Prostate gland (tissue), 2 donors: ENCODE measurements around the gene SLC39A3.

Source experiments
- CTCF ChIP-seq, 4 experiments: fragments of 200-600 bp in 2 of 4; fragments of 450-650 bp in 2 of 4; sonication (generic) in 2 of 4; IDR thresholded peaks; 1 replicate in 3 of 4; 2 replicates in 1 of 4; pipeline ENCODE4 v1.5.1; 2016 to 2019; ENCODE audit warnings: antibody characterized with exemption in 4 of 4, mild to moderate bottlenecking in 2 of 4, moderate library complexity in 2 of 4
- POLR2A ChIP-seq: fragments of 450-650 bp; IDR thresholded peaks from one replicate; pipeline ENCODE4 v1.6.1; 2016; ENCODE audit warnings: antibody characterized with exemption, mild to moderate bottlenecking
- POLR2AphosphoS5 ChIP-seq: sonication (generic); formaldehyde crosslinking; IDR thresholded peaks from one replicate; pipeline ENCODE4 v1.6.1; 2017; ENCODE audit warnings: antibody characterized with exemption

DNA sequence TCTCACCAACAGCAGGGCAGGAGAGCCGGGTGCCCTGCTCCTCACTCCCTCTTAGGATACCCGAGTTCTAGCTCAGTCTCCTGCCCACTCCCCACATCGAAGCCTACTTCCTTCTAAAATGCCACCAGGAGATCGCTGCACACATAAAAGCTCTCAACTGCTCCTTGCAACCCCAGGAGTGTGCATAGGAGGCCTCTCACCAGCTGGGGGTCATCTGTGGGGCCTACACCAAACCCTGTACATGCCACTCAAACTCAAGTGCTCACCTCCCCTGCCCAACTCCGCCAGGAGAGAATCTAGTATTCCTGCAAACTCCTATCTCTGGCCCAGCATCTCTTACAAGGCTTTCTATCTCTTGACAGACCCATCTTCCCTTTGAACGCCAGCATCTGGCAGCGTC lies 40.5 kb upstream of the SLC39A3 start:
- TF ChIP-seq CTCF (IDR thresholded peaks at IDR 0.05) (no peak), POLR2AphosphoS5 (no peak), POLR2A (no peak)
